Aortic smooth muscle cell (primary cell): ENCODE results near the gene NEDD1. TPM values are rescaled to one million over a fixed set of nuclear protein-coding genes. Genes with fewer than 3 reads are reported as not detected.

Source experiments
- total RNA-seq: library from RNA; depleted of rRNA; stranded (reverse); fragments of >200 nt; gene quantifications from 2 replicates; pipeline ENCODE4 v1.2.3, GENCODE V29; 2014

NEDD1 gene
- total RNA-seq: 21.5 and 25.0 TPM in 2 replicates

DNA sequence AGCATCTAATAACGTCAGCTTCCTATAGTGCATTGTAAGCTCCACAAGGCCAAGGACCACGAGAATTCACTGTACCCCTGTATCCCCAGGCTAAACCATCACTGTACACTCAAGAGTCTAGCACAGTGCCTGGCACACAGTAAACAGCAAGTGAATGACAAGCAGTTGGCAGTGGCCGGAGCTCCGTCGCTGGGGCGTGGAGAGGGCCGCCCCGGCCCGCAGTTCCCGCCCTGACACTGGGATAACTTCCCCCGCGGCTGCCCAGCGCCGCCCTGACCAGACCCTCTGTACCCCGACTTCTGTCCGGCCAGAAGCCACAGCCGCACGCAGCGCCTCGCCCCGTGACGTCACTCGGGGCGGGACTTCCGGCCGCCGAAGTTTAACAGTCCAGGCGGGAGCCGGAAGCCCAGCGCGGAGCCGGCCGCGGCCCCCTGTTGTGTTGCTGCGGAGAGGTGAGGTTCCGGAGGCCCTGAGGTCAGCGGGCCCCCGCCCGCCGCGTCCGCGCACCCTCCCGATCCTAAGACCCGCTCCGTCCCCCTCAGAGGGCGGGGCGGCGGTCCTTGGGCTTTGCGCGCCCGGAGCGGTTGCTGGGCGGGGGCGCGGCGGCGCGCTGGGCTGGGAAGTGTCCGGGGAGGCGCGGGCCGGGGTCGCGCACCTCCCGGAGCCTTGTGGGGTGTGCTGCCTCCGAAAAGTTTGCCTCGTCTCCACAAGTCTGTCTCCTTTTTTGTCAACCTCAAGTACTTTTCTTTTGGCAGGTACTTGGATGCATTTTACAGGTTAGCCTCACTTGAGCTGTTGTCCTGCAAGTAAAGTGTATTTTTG is at the start of gene NEDD1:
Gene NEDD1, plus strand, starts transcription at position 409 of the 822 bp plus-strand sequence. CDS start 2,503 bp downstream, outside the sequence.

